Measurements from ENCODE around the gene OGFOD1. TPM values are rescaled to one million over a fixed set of nuclear protein-coding genes. Genes with fewer than 3 reads are reported as not detected.

Gene OGFOD1
- total and polyA plus RNA-seq, 10 of the 15 experiments (the other 5 are each of a cell fraction or from before 2014, with no cell fraction given): 31.4 to 119 (median 51.6) TPM

DNA sequence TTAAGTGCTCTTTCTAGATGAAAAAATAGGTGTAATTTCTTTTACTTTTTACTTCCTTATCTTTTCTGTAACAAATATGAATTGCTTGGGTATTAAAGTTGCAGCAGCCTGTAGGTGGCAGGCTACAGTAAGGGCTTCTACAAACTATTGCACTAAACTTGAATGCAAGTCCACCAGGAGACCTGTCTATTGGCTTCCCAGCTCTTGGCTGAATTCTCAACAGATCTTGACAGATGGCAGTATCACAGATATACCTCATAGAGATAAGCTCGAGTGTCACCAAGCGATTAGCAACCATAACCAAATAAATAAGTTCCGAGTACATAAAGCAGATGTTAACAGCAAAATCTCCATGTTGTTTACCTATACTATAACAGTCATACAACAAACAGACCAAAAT lies 62.6 kb downstream of the OGFOD1 start (continued):
- TF ChIP-seq, protein P1, sequence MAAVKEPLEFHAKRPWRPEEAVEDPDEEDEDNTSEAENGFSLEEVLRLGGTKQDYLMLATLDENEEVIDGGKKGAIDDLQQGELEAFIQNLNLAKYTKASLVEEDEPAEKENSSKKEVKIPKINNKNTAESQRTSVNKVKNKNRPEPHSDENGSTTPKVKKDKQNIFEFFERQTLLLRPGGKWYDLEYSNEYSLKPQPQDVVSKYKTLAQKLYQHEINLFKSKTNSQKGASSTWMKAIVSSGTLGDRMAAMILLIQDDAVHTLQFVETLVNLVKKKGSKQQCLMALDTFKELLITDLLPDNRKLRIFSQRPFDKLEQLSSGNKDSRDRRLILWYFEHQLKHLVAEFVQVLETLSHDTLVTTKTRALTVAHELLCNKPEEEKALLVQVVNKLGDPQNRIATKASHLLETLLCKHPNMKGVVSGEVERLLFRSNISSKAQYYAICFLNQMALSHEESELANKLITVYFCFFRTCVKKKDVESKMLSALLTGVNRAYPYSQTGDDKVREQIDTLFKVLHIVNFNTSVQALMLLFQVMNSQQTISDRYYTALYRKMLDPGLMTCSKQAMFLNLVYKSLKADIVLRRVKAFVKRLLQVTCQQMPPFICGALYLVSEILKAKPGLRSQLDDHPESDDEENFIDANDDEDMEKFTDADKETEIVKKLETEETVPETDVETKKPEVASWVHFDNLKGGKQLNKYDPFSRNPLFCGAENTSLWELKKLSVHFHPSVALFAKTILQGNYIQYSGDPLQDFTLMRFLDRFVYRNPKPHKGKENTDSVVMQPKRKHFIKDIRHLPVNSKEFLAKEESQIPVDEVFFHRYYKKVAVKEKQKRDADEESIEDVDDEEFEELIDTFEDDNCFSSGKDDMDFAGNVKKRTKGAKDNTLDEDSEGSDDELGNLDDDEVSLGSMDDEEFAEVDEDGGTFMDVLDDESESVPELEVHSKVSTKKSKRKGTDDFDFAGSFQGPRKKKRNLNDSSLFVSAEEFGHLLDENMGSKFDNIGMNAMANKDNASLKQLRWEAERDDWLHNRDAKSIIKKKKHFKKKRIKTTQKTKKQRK (IDR thresholded peaks at IDR 0.05; ENCODE audit: low read depth, low read length): no peak
- no peak for TF ChIP-seq SMARCA5 (IDR thresholded peaks at IDR 0.05)
- no peak for TF ChIP-seq RBBP5 (conservative IDR thresholded peaks at IDR 0.05)
- no peak for TF ChIP-seq ZSCAN29 (IDR thresholded peaks at IDR 0.05)
- no peak for TF ChIP-seq YBX1 (IDR thresholded peaks at IDR 0.05)
- peak; percentile 46; the same call in 1 of the 2 replicates for TF ChIP-seq SMC3 (IDR thresholded peaks at IDR 0.05; ENCODE audit: borderline replicate concordance, low read length)
- no peak for TF ChIP-seq IRF4 (IDR thresholded peaks at IDR 0.05; ENCODE audit: low read depth, low read length)

DNA sequence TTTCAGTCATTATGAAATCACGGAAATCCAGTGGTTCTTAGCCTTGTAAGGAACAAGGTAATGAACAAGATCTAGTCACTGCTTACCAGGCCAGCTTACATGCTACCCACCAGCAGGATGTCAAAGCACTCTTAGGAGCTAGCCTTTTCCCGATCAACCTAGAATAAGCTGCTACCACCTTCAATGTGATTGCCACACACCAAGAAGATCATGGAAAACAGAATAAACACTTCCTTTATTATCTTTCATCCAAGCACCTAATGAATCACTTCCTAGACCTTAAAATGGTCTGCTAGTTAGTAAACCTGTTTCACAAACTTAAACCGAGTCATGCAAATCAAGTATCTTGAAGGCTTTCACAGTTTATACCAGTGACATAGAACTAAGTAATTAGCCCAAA lies 63.5 kb downstream of the OGFOD1 start:
- H3K4me2 ChIP-seq (ENCODE audit: control insufficient read depth, insufficient read depth): no peak overlapping the region
- no peak for DNase-seq (ENCODE audit: low read depth, low spot score)
- no peaks in the 10 kb centered on the region for H4K20me1 ChIP-seq (ENCODE audit: control insufficient read depth, insufficient read depth)
- no peaks in the 10 kb centered on the region; the same call in 1 of the 2 replicates for H3K4me1 ChIP-seq (ENCODE audit: control insufficient read depth, insufficient read depth, low read length)
- ChIA-PET SMC1A (ENCODE audit: uncharacterized antibody, unreplicated experiment) (interaction anchor here (1.3 to 2.7 kb wide), 2 partner anchors 31 to 187 kb away, joined by 3 to 27 read pairs; no protein-coding TSS in a partner anchor), CTCF (interaction anchor here (0.7 to 3.0 kb wide), 8 partner anchors 62 to 187 kb away, joined by 3 to 27 read pairs (median 3); partner anchors contain the start of gene MT1H), RAD21 (ENCODE audit: unreplicated experiment) (interaction anchor here (0.7 to 1.3 kb wide), 2 partner anchors 46 to 187 kb away, joined by 3 to 10 read pairs; no protein-coding TSS in a partner anchor), POLR2A (no interaction called here)
- intact Hi-C loops (cut with micrococcal nuclease; ENCODE audit: unreplicated experiment) (loop anchor here (1.0 kb wide), 2 partner anchors 85 to 187 kb away; no protein-coding TSS in a partner anchor), in situ Hi-C loops (cut with MboI) (loop anchor here (5.0 kb wide), 1 partner anchor 187 kb away; no protein-coding TSS in a partner anchor)
- no peak for FAIRE-seq
- H3K9ac ChIP-seq (ENCODE audit: control insufficient read depth, insufficient read depth, low read length): no peak overlapping the region
- H3K27ac ChIP-seq (ENCODE audit: control insufficient read depth, insufficient read depth): no peak overlapping the region
- 63% methylated on average over 3 of the region's 3 CpGs for WGBS (ENCODE audit: insufficient coverage, insufficient replicate concordance, low lambda C conversion rate, missing lambda C conversion rate)
- H3K27me3 ChIP-seq (replicated peaks in 1 of 2; ENCODE audit: control insufficient read depth in 2 of 2, insufficient read depth in 2 of 2, low read length in 1 of 2): no peaks in the 10 kb centered on the region
- H2AFZ ChIP-seq (ENCODE audit: control insufficient read depth, low read depth, low read length): no peak overlapping the region
- H3K4me3 ChIP-seq: no peak overlapping the region
- H3K79me2 ChIP-seq (ENCODE audit: control insufficient read depth, insufficient read depth, low read length): no peaks in the 10 kb centered on the region
- no TSS peak for BruUV-seq (replicated peaks)
- H3K36me3 ChIP-seq (ENCODE audit: control insufficient read depth in 2 of 2, insufficient read depth in 2 of 2, low read length in 1 of 2): peaks cover 0 to 1% of the 10 kb centered on the region in 2 experiments; a peak in 2 of 4 replicates
- no peak for ATAC-seq
- H3K9me3 ChIP-seq (replicated peaks; ENCODE audit: control insufficient read depth, insufficient read depth, low read length): no peaks in the 10 kb centered on the region
- TF ChIP-seq ZNF622 (IDR thresholded peaks at IDR 0.05) (no peak), CEBPB (IDR thresholded peaks at IDR 0.05; ENCODE audit: borderline replicate concordance in 1 of 2, low read depth in 2 of 2, low read length in 2 of 2) (no peak), BACH1 (IDR thresholded peaks at IDR 0.05; ENCODE audit: borderline replicate concordance) (no peak), SMC3 (IDR thresholded peaks at IDR 0.05; ENCODE audit: borderline replicate concordance, low read length) (no peak), BRCA1 (IDR thresholded peaks at IDR 0.05; ENCODE audit: low read depth, low read length) (no peak), RFX5 (IDR thresholded peaks at IDR 0.05; ENCODE audit: low read depth, low read length) (no peak), FOS (IDR thresholded peaks at IDR 0.05; ENCODE audit: borderline replicate concordance, extremely low read depth, insufficient read length) (no peak), NR2C1 (IDR thresholded peaks at IDR 0.05) (no peak), KAT2A (conservative IDR thresholded peaks at IDR 0.05; ENCODE audit: control insufficient read depth, low read depth, low read length) (no peak), TBL1XR1 (IDR thresholded peaks at IDR 0.05; ENCODE audit: low read depth, low read length) (no peak), YBX1 (IDR thresholded peaks at IDR 0.05) (no peak), RUNX3 (IDR thresholded peaks at IDR 0.05; ENCODE audit: low read length) (no peak), RCOR1 (conservative IDR thresholded peaks at IDR 0.05; ENCODE audit: low read depth, low read length) (no peak)
- TF ChIP-seq, protein P2, sequence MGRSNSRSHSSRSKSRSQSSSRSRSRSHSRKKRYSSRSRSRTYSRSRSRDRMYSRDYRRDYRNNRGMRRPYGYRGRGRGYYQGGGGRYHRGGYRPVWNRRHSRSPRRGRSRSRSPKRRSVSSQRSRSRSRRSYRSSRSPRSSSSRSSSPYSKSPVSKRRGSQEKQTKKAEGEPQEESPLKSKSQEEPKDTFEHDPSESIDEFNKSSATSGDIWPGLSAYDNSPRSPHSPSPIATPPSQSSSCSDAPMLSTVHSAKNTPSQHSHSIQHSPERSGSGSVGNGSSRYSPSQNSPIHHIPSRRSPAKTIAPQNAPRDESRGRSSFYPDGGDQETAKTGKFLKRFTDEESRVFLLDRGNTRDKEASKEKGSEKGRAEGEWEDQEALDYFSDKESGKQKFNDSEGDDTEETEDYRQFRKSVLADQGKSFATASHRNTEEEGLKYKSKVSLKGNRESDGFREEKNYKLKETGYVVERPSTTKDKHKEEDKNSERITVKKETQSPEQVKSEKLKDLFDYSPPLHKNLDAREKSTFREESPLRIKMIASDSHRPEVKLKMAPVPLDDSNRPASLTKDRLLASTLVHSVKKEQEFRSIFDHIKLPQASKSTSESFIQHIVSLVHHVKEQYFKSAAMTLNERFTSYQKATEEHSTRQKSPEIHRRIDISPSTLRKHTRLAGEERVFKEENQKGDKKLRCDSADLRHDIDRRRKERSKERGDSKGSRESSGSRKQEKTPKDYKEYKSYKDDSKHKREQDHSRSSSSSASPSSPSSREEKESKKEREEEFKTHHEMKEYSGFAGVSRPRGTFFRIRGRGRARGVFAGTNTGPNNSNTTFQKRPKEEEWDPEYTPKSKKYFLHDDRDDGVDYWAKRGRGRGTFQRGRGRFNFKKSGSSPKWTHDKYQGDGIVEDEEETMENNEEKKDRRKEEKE (IDR thresholded peaks at IDR 0.05): no peak

Measured in GM12878 (cell line).